ENCODE measurements around the gene LMNTD2.

- TF ChIP-seq, protein P1, sequence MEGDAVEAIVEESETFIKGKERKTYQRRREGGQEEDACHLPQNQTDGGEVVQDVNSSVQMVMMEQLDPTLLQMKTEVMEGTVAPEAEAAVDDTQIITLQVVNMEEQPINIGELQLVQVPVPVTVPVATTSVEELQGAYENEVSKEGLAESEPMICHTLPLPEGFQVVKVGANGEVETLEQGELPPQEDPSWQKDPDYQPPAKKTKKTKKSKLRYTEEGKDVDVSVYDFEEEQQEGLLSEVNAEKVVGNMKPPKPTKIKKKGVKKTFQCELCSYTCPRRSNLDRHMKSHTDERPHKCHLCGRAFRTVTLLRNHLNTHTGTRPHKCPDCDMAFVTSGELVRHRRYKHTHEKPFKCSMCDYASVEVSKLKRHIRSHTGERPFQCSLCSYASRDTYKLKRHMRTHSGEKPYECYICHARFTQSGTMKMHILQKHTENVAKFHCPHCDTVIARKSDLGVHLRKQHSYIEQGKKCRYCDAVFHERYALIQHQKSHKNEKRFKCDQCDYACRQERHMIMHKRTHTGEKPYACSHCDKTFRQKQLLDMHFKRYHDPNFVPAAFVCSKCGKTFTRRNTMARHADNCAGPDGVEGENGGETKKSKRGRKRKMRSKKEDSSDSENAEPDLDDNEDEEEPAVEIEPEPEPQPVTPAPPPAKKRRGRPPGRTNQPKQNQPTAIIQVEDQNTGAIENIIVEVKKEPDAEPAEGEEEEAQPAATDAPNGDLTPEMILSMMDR (IDR thresholded peaks at IDR 0.05; ENCODE audit: low read depth, low read length, poor library complexity, severe bottlenecking), result no peak
- TF ChIP-seq EZH2phosphoT487 (IDR thresholded peaks at IDR 0.05; ENCODE audit: borderline replicate concordance, low read length), result no peak
Observed at GRCh38 chr11:537622-538430, 22.7 kb downstream of the LMNTD2 start.

Measured in DOHH2 (cell line).